ENCODE results near the gene DNAJB2. TPM values are rescaled to one million over a fixed set of nuclear protein-coding genes. Genes with fewer than 3 reads are reported as not detected.
"Not testable (repeated sequence)": the region's sequence is repeated elsewhere in the genome, so short reads cannot be mapped to it uniquely, and the experiment has no call there.

DNAJB2 gene
- total RNA-seq, 1 donor from 2014 or later: 31.7 TPM

- DNase-seq (ENCODE audit: extremely low read depth, low read depth, low spot score): no peak
Observed at GRCh38 chr2:219282943-219283581, 3.9 kb downstream of the DNAJB2 start.

- DNase-seq (ENCODE audit: extremely low read depth, low read depth, low spot score): no peak
Observed at GRCh38 chr2:219284501-219285372, 5.6 kb downstream of the DNAJB2 start.

GRCh38 chr2:219285373-219285735, 6.2 kb downstream of the DNAJB2 start:
- DNase-seq (ENCODE audit: extremely low read depth, low read depth, low spot score): no peak

DNA sequence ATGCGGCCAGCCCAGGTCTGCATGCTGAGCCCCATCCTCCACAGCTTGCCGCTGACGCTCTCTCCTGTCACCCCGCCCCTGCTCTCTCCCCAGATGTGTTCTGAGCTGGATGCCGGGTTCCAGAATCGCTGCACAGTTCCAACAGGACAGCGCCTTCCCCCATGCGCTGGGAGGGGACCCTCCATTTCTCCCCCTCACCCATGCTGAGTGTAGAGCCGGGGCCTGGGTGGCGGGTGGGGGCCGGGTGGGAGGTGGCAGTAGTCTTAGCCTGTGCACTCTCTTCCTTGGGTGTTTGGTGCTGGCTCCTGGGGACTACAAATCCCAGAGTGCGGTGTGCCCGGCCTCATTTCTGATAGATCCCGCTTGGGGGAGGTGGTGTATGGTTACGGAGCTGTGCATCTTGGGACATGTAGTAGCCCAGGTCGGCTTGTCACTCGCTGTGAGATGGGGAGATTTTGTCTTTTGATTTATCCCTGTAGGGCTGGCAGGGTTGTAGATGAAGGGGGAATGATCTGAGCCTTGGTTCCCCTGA, 6.8 kb downstream of the DNAJB2 start:
- DNase-seq (ENCODE audit: extremely low read depth, low read depth, low spot score): no peak

DNA sequence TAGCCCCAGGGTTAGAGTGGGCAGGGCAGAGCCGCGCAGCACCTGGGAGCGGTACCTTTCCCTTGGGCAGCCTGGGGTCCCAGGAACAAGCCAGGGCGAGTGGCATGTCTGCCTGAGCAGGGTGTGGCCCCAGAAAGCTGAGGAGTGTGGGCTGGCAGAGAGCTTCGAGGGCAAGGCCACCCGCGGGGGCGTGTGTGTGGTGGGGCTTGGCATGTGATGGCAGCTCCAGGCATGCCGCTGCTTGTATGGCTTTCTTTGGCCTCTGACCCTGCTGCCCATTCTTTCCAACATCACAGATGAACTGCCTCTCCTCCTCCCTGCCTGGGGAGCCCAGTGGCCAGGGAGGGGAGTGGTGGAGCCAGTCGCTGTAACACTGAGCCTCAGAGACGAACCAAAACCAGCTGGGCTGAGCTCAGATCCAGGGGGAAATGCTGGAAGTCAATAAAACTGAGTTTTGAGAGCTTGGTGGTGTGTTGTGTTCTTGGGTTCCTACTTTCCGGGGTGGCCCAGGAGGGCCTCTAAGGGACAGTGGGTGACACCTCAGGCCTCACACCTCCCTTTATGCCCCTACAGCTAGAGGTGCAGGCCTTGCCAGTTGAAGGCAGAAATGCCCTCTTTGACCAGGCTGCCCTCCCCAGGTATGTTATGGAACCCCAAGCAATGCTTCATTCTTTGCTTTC, 7.4 kb downstream of the DNAJB2 start:
- no peak for DNase-seq (ENCODE audit: extremely low read depth, low read depth, low spot score)

DNA sequence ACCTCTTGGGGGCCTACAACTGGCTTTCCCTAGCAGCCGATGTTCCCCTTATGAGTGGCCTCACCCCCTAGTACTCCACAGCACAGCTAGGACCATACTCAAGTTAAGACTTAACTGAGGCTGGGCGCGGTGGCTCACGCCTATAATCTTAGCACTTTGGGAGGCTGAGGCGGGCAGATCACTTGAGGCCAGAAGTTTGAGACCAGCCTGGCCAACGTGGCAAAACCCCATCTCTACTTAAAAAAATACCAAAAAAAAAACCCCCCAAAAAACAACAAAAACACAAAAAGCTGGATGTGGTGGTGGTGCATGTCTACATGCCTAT, 7.9 kb downstream of the DNAJB2 start:
- DNase-seq (ENCODE audit: extremely low read depth, low read depth, low spot score): not testable (repeated sequence)

- no peak for DNase-seq (ENCODE audit: extremely low read depth, low read depth, low spot score)
Observed at GRCh38 chr2:219287580-219288265, 8.6 kb downstream of the DNAJB2 start.

DNA sequence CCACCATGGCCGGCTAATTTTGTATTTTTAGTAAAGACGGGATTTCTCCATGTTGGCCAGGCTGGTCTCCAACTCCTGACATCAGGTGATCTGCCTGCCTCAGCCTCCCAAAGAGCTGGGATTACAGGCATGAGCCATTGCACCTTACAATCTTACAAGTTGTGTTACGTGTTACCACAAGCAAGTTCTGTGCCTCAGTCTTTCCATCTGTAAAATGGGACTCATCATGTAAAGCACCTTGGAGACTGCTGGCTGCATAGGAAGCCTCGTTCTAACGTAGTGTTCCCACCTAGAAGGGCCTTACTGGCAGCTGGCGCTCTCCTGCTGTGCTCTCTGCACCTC, 10.0 kb downstream of the DNAJB2 start:
- no peak for DNase-seq (ENCODE audit: extremely low read depth, low read depth, low spot score)

GRCh38 chr2:219289537-219290361, 10.6 kb downstream of the DNAJB2 start:
- DNase-seq (ENCODE audit: extremely low read depth, low read depth, low spot score): no peak

GRCh38 chr2:219290381-219291171, 11.4 kb downstream of the DNAJB2 start:
- DNase-seq (ENCODE audit: extremely low read depth, low read depth, low spot score): no peak

GRCh38 chr2:219291394-219291793, 12.2 kb downstream of the DNAJB2 start:
- DNase-seq (ENCODE audit: extremely low read depth, low read depth, low spot score): no peak

DNA sequence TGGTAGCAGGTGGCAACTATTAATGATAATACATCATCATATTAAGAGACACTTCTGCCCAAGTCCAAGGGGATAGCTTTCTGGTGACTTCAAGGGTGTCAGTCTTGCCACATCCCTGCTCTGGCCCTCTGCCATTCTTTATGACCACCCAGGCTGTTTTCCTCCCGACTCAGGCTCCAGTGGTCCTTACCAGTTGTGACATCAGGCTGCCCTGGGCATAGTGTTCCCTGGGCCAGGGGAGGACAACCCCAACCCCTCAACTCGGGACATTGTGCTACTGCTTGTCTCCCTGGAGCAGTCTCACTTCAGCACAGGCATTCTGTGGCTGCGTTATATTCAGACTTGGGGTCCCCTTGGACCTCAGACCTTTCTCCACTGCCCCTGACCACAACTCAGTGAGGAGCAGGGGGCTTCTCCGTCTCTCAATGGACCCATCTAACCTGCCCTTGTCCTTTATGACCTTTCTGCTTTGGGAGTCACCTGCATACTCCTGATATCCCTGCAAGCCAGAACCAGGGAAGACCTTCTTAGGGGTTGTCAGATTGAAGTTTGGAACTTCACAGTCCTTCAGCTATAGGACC, 12.8 kb downstream of the DNAJB2 start:
- DNase-seq (ENCODE audit: extremely low read depth, low read depth, low spot score): no peak

GRCh38 chr2:219292616-219293015, 13.4 kb downstream of the DNAJB2 start:
- no peak for DNase-seq (ENCODE audit: extremely low read depth, low read depth, low spot score)

DNA sequence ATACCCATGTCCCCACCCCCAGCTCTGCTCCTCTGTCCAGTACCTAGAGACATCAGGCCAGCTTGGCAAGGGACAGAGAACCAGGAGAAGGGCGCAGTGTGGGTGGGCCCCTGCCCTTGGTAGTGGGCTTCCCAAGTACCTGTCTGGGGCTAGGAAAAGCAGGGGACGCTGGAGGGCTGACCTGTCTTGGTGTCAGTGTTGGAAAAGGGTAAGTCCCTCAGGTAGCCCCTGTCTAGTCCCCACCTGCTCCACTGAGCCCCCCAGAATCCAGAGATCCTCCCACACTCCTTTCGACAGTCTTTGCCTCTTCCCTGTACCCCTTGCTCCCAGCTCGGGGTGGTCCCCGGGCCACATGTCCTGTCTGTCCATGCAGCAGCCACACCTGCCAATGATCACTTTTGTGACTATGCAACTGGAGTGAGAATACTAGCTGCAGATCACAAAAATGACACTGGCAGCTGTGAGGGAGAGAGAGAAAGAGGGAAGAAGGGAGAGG, 14.6 kb downstream of the DNAJB2 start:
- no peak for DNase-seq (ENCODE audit: extremely low read depth, low read depth, low spot score)

DNA sequence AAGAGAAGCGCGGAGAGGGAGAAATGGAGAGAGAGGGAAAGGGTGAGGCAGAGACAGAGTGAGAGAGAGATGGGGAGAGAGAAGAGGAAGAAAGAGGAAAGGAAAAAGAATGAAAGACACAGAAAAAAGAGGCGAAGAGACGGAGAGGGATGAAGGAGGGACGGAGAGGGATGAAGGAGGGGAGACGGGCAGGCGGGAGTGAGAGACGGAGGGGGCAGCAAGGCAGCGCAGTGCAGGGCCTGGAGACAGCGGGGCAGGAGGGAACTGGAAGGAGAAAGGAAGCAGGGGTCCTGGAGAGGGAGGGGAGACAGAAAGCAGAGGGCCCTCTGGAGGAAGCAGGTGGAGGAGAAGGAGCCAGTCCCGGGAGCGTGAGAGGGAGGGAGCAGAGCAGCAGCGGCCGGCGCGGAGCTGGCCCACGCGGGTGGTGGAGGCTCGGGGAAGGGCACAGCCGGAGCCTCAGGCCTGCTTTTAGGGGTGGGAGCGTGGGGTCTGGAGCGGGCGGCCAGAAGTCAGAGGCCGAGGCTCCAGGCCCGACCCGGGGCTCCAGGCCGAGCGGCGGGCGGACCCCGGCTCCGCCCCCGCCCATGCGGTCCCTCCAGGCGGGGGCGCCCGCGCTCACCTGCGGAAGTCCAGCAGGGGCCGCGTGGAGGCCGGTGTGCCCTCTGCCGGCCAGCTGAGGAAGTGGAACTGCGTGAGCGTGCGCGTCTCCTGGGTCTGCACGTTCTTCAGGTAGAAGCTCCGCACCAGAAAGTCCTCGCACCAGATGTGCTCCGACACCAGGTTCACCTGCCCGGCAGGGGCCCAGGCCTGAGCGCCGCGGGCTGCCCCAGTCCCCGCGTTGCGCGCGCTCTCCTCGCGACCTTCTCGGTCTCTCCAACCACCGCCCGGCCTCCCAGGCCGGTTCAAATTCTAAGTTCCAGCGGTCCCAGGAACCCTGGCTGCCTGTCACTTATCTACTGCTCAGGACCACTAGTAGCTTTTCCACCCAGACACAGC, 15.5 kb downstream of the DNAJB2 start:
- no peak for DNase-seq (ENCODE audit: extremely low read depth, low read depth, low spot score)

- DNase-seq (ENCODE audit: extremely low read depth, low read depth, low spot score): no peak
Observed at GRCh38 chr2:219296142-219296541, 17.0 kb downstream of the DNAJB2 start.

- DNase-seq (ENCODE audit: extremely low read depth, low read depth, low spot score): no peak
Observed at GRCh38 chr2:219296631-219297391, 17.6 kb downstream of the DNAJB2 start.
